K562 (cell line): Measurements from ENCODE around the gene MYH9. TPM values are rescaled to one million over a fixed set of nuclear protein-coding genes. Genes with fewer than 3 reads are reported as not detected.

Source experiments
- ATF2 ChIP-seq: sonication (generic); formaldehyde crosslinking; IDR thresholded peaks from 2 replicates; pipeline ENCODE4 v1.8.1; 2022; ENCODE audit warnings: missing genetic modification reagents
- CEBPZ ChIP-seq: fragments of 150-350 bp; IDR thresholded peaks from 2 replicates; pipeline ENCODE4 v1.6.1; 2014; ENCODE audit warnings: low read depth, mild to moderate bottlenecking, low read length, borderline replicate concordance
- CTCFL ChIP-seq: IDR thresholded peaks from 2 replicates; pipeline ENCODE4 v1.6.1; 2011; ENCODE audit warnings: borderline replicate concordance, low read depth, mild to moderate bottlenecking, moderate library complexity, low read length; ENCODE audit not compliant: insufficient read depth, poor library complexity, severe bottlenecking
- DDX20 ChIP-seq: fragments of 450-650 bp; IDR thresholded peaks from 2 replicates; pipeline ENCODE4 v1.6.1; 2016; ENCODE audit warnings: missing genetic modification characterization, low read depth, mild to moderate bottlenecking, missing compliant biosample characterization, moderate library complexity
- ETS2 ChIP-seq: IDR thresholded peaks from 2 replicates; pipeline ENCODE4 v1.6.1; 2016; ENCODE audit warnings: borderline replicate concordance, missing genetic modification characterization, mild to moderate bottlenecking, moderate library complexity, missing compliant biosample characterization; ENCODE audit not compliant: poor library complexity, severe bottlenecking
- MEF2D ChIP-seq: conservative IDR thresholded peaks from 2 replicates; pipeline ENCODE4 v1.6.1; 2016; ENCODE audit warnings: low read depth, missing genetic modification characterization, missing compliant biosample characterization
- MTA3 ChIP-seq: fragments of 450-650 bp; formaldehyde crosslinking; IDR thresholded peaks from 2 replicates; pipeline ENCODE4 v1.6.1; 2017; ENCODE audit warnings: mild to moderate bottlenecking, borderline replicate concordance
- POLR2G ChIP-seq: fragments of 200-400 bp; formaldehyde crosslinking; IDR thresholded peaks from 2 replicates; pipeline ENCODE4 v1.6.1; 2017; ENCODE audit warnings: low read depth, mild to moderate bottlenecking, antibody characterized with exemption, low read length, moderate library complexity
- SIX5 ChIP-seq, 2 experiments: IDR thresholded peaks; 2 replicates each; pipeline ENCODE4 v1.6.1; 2011; ENCODE audit warnings: low read length in 2 of 2, borderline replicate concordance in 1 of 2, low read depth in 1 of 2, mild to moderate bottlenecking in 1 of 2, moderate library complexity in 1 of 2; ENCODE audit not compliant: insufficient read depth in 1 of 2
- TARDBP ChIP-seq: fragments of 450-650 bp; IDR thresholded peaks from 2 replicates; pipeline ENCODE4 v1.6.1; 2016
- UBTF ChIP-seq, 2 experiments: IDR thresholded peaks; 2 replicates each; pipeline ENCODE4 v1.6.1; 2012; ENCODE audit warnings: improper control_type of control experiment in 2 of 2, low read depth in 2 of 2, low read length in 2 of 2, borderline replicate concordance in 1 of 2
- ZBTB43 ChIP-seq: sonication (generic); formaldehyde crosslinking; IDR thresholded peaks from 2 replicates; pipeline ENCODE4 v1.8.0; 2023; ENCODE audit warnings: mild to moderate bottlenecking, missing genetic modification reagents
- ZNF212 ChIP-seq: fragments of 450-650 bp; formaldehyde crosslinking; IDR thresholded peaks from 2 replicates; pipeline ENCODE4 v1.4.0; 2020; ENCODE audit warnings: mild to moderate bottlenecking
- ZNF3 ChIP-seq: fragments of 250-450 bp; sonication (Bioruptor Pico); IDR thresholded peaks from 2 replicates; pipeline ENCODE4 v1.5.0; 2021; ENCODE audit warnings: mild to moderate bottlenecking, moderate library complexity
- ZNF75A ChIP-seq: fragments of 450-650 bp; formaldehyde crosslinking; IDR thresholded peaks from 2 replicates; pipeline ENCODE4 v1.4.0; 2020; ENCODE audit warnings: mild to moderate bottlenecking
- polyA plus RNA-seq, 8 experiments: library from polyadenylated mRNA; depleted of rRNA in 4 of 8; stranded (reverse) in 5 of 8; unstranded in 3 of 8; fragments of >200 nt; fragmentation: Nextera tagmentation in 2 of 8; fragmentation: Illumina TruSeq in 1 of 8; extraction: Ambion mirVana in 2 of 8; extraction: Trizol in 1 of 8; gene quantifications; 2 replicates each; pipeline versions ENCODE4 v1.2.1 to v1.2.3, GENCODE V29; 2011 to 2014; ENCODE audit warnings: inconsistent platforms in 1 of 8, missing spikeins in 1 of 8
- total RNA-seq, 7 experiments: library from RNA; depleted of rRNA in 6 of 7; stranded (reverse); fragments of >200 nt in 6 of 7; fragmentation: Illumina TruSeq in 2 of 7; extraction: Trizol in 2 of 7; gene quantifications; 2 replicates each; pipeline versions ENCODE4 v1.2.1 to v1.2.3, GENCODE V29; 2011 to 2021; ENCODE audit warnings: low replicate concordance in 1 of 7

Gene MYH9
- total and polyA plus RNA-seq, 9 of the 15 experiments (the other 6 are each of a cell fraction or from before 2014, with no cell fraction given), result 0.71 to 111 (median 24.6) TPM

- TF ChIP-seq MTA3 (0 out of 2 replicates have a peak, but pooled peaks have one; percentile 18), POLR2G (no peak), UBTF (IDR thresholded peaks at IDR 0.05; ENCODE audit: borderline replicate concordance in 1 of 2, low read depth in 2 of 2, low read length in 2 of 2) (no peak), ZNF212 (CRISPR knock-in tag) (no peak), ZNF3 (no peak), DDX20 (tag) (no peak), ZBTB43 (CRISPR knock-in tag) (no peak), CEBPZ (no peak), ZNF75A (CRISPR knock-in tag) (no peak), MEF2D (tag) (no peak), ATF2 (no peak), TARDBP (no peak), CTCFL (no peak), ETS2 (no peak), SIX5 (IDR thresholded peaks at IDR 0.05; ENCODE audit: borderline replicate concordance in 1 of 2, insufficient read depth in 1 of 2, low read depth in 1 of 2, low read length in 2 of 2) (no peak)
These were observed 17.6 kb downstream of the MYH9 start (continued) for GRCh38 chr22:36369922-36370791.
